ENCODE measurements around the gene KAT6B. TPM values are rescaled to one million over a fixed set of nuclear protein-coding genes. Genes with fewer than 3 reads are reported as not detected.
A peak's percentile ranks its signal among the peaks of the same experiment; 100 is the strongest.

The KAT6B gene
- total and polyA plus RNA-seq, 5 donors = 11.3 to 53.0 (median 46.0) TPM

DNA sequence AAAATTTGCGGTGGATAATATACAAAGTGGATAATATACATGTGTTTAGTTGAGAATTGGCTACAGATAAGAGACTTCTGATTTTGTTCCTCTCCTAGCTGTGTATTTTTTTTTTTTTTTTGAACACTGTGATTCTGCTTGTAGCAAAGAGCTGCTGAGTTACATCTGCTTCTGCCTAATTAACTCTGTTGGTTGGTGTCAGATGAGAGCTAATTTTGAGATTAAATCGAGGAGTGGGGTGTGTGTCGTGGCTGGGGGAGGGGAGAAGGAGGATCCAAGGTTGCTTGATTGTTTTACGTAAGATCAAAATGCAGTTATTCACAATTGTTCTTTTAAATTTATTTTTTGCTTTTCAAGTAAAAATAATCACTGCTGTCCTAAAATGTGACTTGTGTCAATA, 11.3 kb downstream of the KAT6B start:
- Histone ChIP-seq H3K9me3 (ENCODE audit: control insufficient read depth, low read length) (no peaks in the 10 kb centered on the region), H3K4me1 (ENCODE audit: control insufficient read depth, insufficient read depth, low read length) (peaks cover 7% of the 10 kb centered on the region), H3K27ac (ENCODE audit: low read length) (no peak overlapping the region), H3K4me3 (ENCODE audit: low read length) (no peak overlapping the region), H3K27me3 (ENCODE audit: control insufficient read depth, insufficient read depth) (no peaks in the 10 kb centered on the region)
- 64% methylated on average over 4 of the region's 4 CpGs for WGBS
- DNase-seq (no peak), ATAC-seq (no peak)
- intact Hi-C loops (cut with DNase I) = no loop called here

DNA sequence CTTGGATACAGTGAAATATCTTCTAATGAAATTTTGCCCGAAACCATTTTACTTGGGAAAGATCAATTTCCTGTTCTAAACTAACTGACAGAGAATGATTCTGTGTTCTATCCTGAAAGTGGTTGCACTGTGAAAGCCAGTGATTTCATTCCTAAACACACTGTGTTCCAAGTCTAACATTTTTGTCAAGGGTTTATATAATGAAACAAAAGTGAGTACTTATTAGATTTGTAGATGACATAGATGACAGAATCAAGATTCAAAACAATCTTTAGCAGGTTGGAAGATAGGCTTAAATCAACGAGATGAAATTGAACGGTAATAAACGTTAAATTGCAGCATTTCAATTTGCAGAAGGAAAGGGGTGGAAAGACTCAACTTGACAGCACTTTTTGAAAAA, 13.3 kb downstream of the KAT6B start:
- intact Hi-C loops (cut with DNase I) = no loop called here
- Histone ChIP-seq H3K4me1 (ENCODE audit: control insufficient read depth, insufficient read depth, low read length) (peaks cover 12% of the 10 kb centered on the region), H3K9me3 (ENCODE audit: control insufficient read depth, low read length) (no peaks in the 10 kb centered on the region), H3K27me3 (ENCODE audit: control insufficient read depth, insufficient read depth) (no peaks in the 10 kb centered on the region), H3K27ac (ENCODE audit: low read length) (no peak overlapping the region), H3K4me3 (ENCODE audit: low read length) (no peak overlapping the region)
- DNase-seq = no peak
- 66% methylated on average over 4 of the region's 4 CpGs for WGBS
- no peak for ATAC-seq

DNA sequence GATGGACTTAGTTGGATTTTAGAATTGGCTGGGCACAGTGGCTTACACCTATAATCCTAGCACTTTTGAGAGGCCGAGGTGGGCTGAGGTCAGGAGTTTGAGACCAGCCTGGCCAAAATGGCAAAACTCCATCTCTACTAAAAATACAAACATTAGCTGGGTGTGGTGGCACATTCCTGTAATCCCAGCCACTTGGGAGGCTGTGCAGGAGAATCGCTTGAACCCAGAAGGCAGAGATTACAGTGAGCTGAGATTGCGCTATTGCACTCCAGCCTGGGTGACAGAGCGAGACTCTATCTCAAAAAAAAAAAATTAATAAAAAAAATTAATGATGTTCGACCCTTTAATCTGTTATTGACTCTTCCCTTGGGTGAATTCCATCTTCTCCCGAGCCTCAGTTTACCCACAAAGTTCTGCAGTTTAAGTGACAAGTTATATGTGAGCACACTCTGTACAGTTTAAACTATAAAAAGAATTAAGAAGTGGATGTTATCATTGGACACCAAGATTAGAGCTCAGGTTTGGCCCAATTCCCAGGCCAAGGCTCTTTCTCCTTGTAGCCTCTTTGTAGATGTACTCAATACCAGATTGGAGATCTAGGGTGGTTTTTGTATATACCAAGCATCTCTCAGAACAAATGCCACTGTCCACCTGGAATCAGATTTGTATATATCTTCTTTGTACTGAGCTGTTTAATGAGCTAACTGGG, 15.0 kb downstream of the KAT6B start:
- Histone ChIP-seq H3K27ac (ENCODE audit: low read length) (peak overlapping the region; percentile 98), H3K27me3 (ENCODE audit: control insufficient read depth, insufficient read depth) (no peaks in the 10 kb centered on the region), H3K4me1 (ENCODE audit: control insufficient read depth, insufficient read depth, low read length) (peaks cover 12% of the 10 kb centered on the region), H3K9me3 (ENCODE audit: control insufficient read depth, low read length) (no peaks in the 10 kb centered on the region), H3K4me3 (ENCODE audit: low read length) (no peak overlapping the region)
- DNase-seq (peak in 2 of 3 donors; percentile 54 to 74), ATAC-seq (peak; percentile 76 to 85)
- WGBS = 52% methylated on average over 6 of the region's 6 CpGs
- intact Hi-C loops (cut with DNase I) = no loop called here

DNA sequence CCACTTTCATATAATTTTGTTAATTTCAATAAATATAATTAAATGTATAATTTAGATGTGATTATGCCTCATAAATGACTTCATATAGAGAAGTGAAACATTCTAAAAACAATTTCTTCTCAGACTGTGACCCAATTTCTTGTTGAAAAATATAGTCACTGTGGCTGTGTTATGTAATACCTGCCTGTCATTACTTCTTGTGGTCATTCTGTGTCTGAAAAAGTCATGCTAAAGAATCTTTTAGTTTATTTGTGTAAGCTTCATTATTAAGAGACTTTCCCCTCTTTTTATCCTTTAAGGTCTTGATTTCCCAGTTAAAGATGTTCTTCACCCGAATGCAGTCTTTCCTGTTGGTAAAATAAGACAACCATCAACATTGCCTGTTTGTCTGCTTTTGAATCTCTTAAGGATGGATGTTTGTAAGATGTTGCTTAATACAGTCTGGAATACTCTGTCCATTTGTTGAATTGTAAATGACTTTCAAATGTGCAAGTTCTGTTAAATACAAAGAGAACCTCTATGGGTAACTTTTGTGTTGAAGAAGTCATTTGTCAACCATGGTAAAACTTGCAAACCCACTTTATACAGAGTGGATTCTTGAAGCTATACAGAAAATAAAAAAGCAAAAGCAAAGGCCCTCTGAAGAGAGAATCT, 16.0 kb downstream of the KAT6B start:
- 62% methylated on average over 1 of the region's 1 CpG for WGBS
- Histone ChIP-seq H3K4me3 (ENCODE audit: low read length) (no peak overlapping the region), H3K9me3 (ENCODE audit: control insufficient read depth, low read length) (no peaks in the 10 kb centered on the region), H3K4me1 (ENCODE audit: control insufficient read depth, insufficient read depth, low read length) (peaks cover 12% of the 10 kb centered on the region), H3K27me3 (ENCODE audit: control insufficient read depth, insufficient read depth) (no peaks in the 10 kb centered on the region), H3K27ac (ENCODE audit: low read length) (peak overlapping the region; percentile 85)
- DNase-seq (no peak), ATAC-seq (no peak)
- intact Hi-C loops (cut with DNase I) = no loop called here

DNA sequence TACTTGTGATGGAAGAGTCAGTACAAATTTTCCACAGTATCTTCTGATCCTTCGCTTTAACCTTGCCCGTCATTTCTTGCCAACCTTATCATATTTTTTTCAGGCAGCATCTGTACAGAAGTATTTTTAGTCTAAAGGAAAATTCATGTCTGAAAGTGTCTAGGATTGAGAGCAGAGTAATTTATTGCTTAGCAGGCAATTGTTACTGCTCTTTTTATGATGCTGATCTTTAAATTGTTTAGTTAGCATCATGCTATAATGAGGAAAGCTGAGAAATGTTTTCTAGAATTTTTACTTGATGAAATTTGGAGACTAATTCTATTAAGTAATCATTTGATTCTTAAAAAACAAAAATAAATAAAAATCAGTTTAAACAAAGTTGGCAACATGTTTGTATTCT, 20.6 kb downstream of the KAT6B start:
- no peaks in the 10 kb centered on the region for H3K27me3 ChIP-seq (ENCODE audit: control insufficient read depth, insufficient read depth)
- H3K4me1 ChIP-seq (ENCODE audit: control insufficient read depth, insufficient read depth, low read length) = peaks cover 6% of the 10 kb centered on the region
- 54% methylated on average over 2 of the region's 2 CpGs for WGBS
- intact Hi-C loops (cut with DNase I) = no loop called here
- no peak for ATAC-seq
- H3K27ac ChIP-seq (ENCODE audit: low read length) = peak overlapping the region; percentile 19
- no peak overlapping the region for H3K4me3 ChIP-seq (ENCODE audit: low read length)
- no peaks in the 10 kb centered on the region for H3K9me3 ChIP-seq (ENCODE audit: control insufficient read depth, low read length)
- DNase-seq = no peak

DNA sequence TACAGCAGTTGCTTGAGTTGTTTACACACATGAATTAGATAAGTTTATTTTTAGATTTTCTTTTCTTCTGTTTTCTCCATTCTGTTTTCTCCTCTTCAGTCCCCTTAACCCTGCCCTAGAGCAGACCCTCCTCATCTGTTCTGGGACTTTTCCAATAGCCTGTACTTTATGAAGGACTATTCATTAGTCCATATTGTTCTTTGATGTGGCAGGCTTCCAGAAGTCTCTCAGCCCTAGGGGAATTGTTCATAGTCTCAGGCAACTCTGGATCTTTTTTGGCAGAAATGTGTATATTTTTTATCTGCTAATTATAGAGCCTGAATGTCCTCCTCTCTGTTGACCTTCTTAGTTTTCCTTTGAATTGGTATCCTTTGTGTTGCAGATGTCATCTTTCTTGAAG, 25.4 kb downstream of the KAT6B start:
- Histone ChIP-seq H3K4me3 (ENCODE audit: low read length) (no peak overlapping the region), H3K9me3 (ENCODE audit: control insufficient read depth, low read length) (no peaks in the 10 kb centered on the region), H3K4me1 (ENCODE audit: control insufficient read depth, insufficient read depth, low read length) (peaks cover 3% of the 10 kb centered on the region), H3K27me3 (ENCODE audit: control insufficient read depth, insufficient read depth) (no peaks in the 10 kb centered on the region), H3K27ac (ENCODE audit: low read length) (no peak overlapping the region)
- intact Hi-C loops (cut with DNase I) = no loop called here
- ATAC-seq (peak in 1 of 2 donors; percentile 15), DNase-seq (no peak)

DNA sequence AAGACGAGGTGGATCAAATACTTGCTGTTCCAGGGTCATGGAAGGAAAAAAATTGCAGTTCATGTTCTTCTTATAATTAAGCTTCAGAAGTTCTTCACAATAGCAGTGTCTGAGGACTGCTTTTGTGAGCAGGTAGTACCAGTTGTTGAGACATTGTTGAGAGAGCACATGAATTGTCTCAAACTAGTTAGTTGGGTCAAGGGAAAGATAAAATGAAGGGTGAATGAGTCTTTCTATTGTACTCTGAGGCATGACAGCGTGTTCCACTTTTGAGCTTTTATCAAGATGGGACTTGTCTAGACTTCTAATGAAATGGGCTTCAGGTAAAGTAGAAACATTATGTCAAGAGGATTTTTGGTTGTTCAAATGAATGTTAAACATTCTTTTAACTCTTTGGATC, 26.0 kb downstream of the KAT6B start:
- H3K9me3 ChIP-seq (ENCODE audit: control insufficient read depth, low read length) = no peaks in the 10 kb centered on the region
- 51% methylated on average over 2 of the region's 2 CpGs for WGBS
- no peak overlapping the region for H3K4me3 ChIP-seq (ENCODE audit: low read length)
- DNase-seq (no peak), ATAC-seq (no peak)
- intact Hi-C loops (cut with DNase I) = no loop called here
- H3K27me3 ChIP-seq (ENCODE audit: control insufficient read depth, insufficient read depth) = no peaks in the 10 kb centered on the region
- H3K4me1 ChIP-seq (ENCODE audit: control insufficient read depth, insufficient read depth, low read length) = peaks cover 6% of the 10 kb centered on the region
- H3K27ac ChIP-seq (ENCODE audit: low read length) = peak overlapping the region; percentile 7

DNA sequence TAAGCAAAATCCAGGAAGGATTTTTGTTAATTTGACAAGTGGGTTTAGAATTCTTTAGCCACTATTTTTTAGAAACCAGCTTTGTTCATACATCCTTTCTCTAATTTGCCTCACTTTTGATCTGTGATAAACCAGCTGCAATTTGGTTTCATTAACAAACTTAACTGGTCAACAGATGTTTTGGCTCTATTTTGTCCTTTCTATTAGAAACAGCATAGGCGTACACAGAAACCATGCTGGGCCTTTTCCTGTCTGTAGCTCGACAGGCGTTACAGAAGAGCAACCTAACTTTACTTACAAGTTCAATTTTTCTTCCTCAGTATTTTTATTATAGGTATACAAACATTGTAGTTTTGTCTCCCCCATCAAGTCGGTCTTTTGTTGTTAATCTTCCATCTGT, 28.2 kb downstream of the KAT6B start:
- intact Hi-C loops (cut with DNase I) = no loop called here
- no peaks in the 10 kb centered on the region for H3K27me3 ChIP-seq (ENCODE audit: control insufficient read depth, insufficient read depth)
- H3K4me3 ChIP-seq (ENCODE audit: low read length) = no peak overlapping the region
- DNase-seq (no peak), ATAC-seq (peak in 1 of 2 donors; percentile 31)
- H3K4me1 ChIP-seq (ENCODE audit: control insufficient read depth, insufficient read depth, low read length) = peaks cover 6% of the 10 kb centered on the region
- WGBS = 47% methylated on average over 4 of the region's 4 CpGs
- H3K27ac ChIP-seq (ENCODE audit: low read length) = no peak overlapping the region
- no peaks in the 10 kb centered on the region for H3K9me3 ChIP-seq (ENCODE audit: control insufficient read depth, low read length)

DNA sequence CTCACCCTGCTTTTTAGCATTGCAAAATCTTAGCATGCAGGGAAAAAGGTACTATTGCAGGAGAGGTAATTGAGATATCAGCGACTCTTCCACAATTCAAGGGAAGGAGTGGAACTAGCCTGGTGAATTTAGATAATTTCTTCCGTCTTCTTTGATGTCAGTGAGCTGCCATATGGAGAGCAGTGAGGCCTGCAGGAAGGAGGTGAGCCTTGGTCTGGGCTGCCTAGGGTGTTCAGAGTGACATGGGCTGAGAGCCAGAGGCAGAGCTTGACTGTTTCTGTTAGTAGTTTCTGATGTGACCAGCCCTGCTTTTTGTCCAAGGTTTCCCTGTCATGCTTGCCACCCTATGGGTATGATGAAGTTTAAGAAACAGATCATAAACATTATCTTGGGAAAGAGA, 28.6 kb downstream of the KAT6B start:
- Histone ChIP-seq H3K27me3 (ENCODE audit: control insufficient read depth, insufficient read depth) (no peaks in the 10 kb centered on the region), H3K27ac (ENCODE audit: low read length) (no peak overlapping the region), H3K4me1 (ENCODE audit: control insufficient read depth, insufficient read depth, low read length) (peaks cover 6% of the 10 kb centered on the region), H3K4me3 (ENCODE audit: low read length) (no peak overlapping the region), H3K9me3 (ENCODE audit: control insufficient read depth, low read length) (no peaks in the 10 kb centered on the region)
- peak in 2 of 3 donors; percentile 25 to 65 for DNase-seq
- 29% methylated on average over 2 of the region's 2 CpGs for WGBS
- ATAC-seq = peak; percentile 70 to 71
- intact Hi-C loops (cut with DNase I) = no loop called here

DNA sequence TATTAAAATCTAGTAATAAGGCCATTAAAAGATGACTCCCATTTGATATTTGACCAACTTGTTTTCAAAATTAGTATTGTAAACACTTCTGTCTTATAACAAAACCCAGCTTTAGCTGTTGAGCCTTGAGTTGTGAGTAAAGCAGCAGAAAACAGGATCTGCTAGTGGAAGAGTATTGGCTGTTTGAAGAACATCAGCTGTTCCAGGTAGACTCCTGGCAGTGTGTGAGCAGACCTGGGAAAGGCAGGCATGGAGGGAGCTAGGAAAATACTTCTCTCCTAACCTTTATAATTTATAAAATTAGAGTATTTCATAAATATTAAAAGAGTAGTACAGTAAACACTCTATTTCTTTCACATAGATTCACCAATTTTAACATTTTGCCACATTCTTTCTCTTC, 29.0 kb downstream of the KAT6B start:
- intact Hi-C loops (cut with DNase I) = no loop called here
- ATAC-seq (no peak), DNase-seq (no peak)
- H3K4me1 ChIP-seq (ENCODE audit: control insufficient read depth, insufficient read depth, low read length) = peaks cover 6% of the 10 kb centered on the region
- no peak overlapping the region for H3K27ac ChIP-seq (ENCODE audit: low read length)
- H3K9me3 ChIP-seq (ENCODE audit: control insufficient read depth, low read length) = no peaks in the 10 kb centered on the region
- H3K4me3 ChIP-seq (ENCODE audit: low read length) = no peak overlapping the region
- H3K27me3 ChIP-seq (ENCODE audit: control insufficient read depth, insufficient read depth) = no peaks in the 10 kb centered on the region

DNA sequence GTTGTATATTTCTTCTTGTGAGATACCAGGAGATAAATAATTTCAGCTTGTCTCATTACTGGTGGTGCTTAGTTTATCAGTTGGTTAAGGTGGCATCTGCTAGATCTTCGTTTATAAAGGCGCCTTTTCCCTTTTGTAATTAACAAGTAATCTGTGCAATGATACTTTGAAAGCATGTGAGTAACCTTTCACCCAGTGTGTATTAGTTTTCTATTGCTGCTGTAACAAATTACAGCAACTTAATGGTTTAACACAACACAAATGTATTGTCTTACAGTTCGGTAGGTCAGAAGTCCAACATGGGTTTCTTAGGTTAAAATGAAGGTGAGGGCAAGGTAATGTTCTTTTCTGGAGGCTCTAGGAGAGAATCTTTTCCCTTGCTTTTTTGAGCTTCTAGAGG, 30.5 kb downstream of the KAT6B start:
- Histone ChIP-seq H3K4me1 (ENCODE audit: control insufficient read depth, insufficient read depth, low read length) (peaks cover 6% of the 10 kb centered on the region), H3K4me3 (ENCODE audit: low read length) (no peak overlapping the region), H3K27me3 (ENCODE audit: control insufficient read depth, insufficient read depth) (no peaks in the 10 kb centered on the region), H3K9me3 (ENCODE audit: control insufficient read depth, low read length) (no peaks in the 10 kb centered on the region), H3K27ac (ENCODE audit: low read length) (no peak overlapping the region)
- intact Hi-C loops (cut with DNase I) = no loop called here
- DNase-seq (no peak), ATAC-seq (no peak)
- WGBS = 93% methylated on average over 3 of the region's 3 CpGs

All from right cardiac atrium (tissue), 5 donors.